K562 (cell line): ENCODE results near the gene SERPINB5. TPM values are rescaled to one million over a fixed set of nuclear protein-coding genes. Genes with fewer than 3 reads are reported as not detected.

Experiments used
- ATAC-seq: fragments of 200-7000 bp; cut with Tn5 transposase; 3 replicates; pipeline ENCODE4 v1.9.1; 2020; ENCODE audit warnings: moderate library complexity
- BruUV-seq: library from RNA; stranded (reverse); fragments of 400-500 nt; replicated peaks from 2 replicates; lab custom pipeline; 2021; lab: Mats Ljungman, UMichigan
- CTCF ChIA-PET: fragments of 300-600 bp; formaldehyde crosslinking; extraction: SDS; loops from one replicate; lab custom pipeline; 2021; ENCODE audit warnings: low intra/inter-chr PET ratio; lab: Yijun Ruan, JAX
- POLR2A ChIA-PET: fragments of 300-600, 350-650 bp; sonication (Branson Sonifier 250); formaldehyde crosslinking; extraction: SDS; loops from one replicate; lab custom pipeline; 2021; ENCODE audit warnings: antibody characterized with exemption, inconsistent platforms; lab: Yijun Ruan, JAX
- DNase-seq, 4 experiments: peaks; one replicate each; pipeline versions ENCODE4 v3.0.0 to v3.0.0-alpha.2; 2011 to 2018; ENCODE audit warnings: low spot score in 3 of 4, mixed read lengths in 3 of 4; ENCODE audit errors: extremely low read depth in 1 of 4
- FAIRE-seq: peaks from 2 replicates; lab custom pipeline; 2011; peaks lifted over from hg19 to GRCh38; lab: Jason Lieb, UNC
- H2AFZ ChIP-seq: 2 replicates; pipeline ENCODE4 v1.6.0; 2011; ENCODE audit warnings: low read depth, low read length, control low read depth, inconsistent platforms
- H3K27ac ChIP-seq: fragments of 200-600 bp; 3 replicates; pipeline ENCODE4 v1.8.0; 2011; ENCODE audit warnings: low read depth, mild to moderate bottlenecking, control low read depth, inconsistent platforms, low read length, moderate library complexity, mixed read lengths; ENCODE audit errors: extremely low read depth
- H3K27me3 ChIP-seq, 2 experiments: fragments of 300-600 bp in 1 of 2; 2 replicates in 1 of 2; 3 replicates in 1 of 2; pipeline versions ENCODE4 v1.6.0 to v1.8.0; 2011; ENCODE audit warnings: inconsistent platforms in 2 of 2, low read length in 2 of 2, mild to moderate bottlenecking in 1 of 2, mixed read lengths in 1 of 2, moderate library complexity in 1 of 2; ENCODE audit not compliant: control insufficient read depth in 2 of 2, insufficient read depth in 2 of 2
- H3K36me3 ChIP-seq: fragments of 300-600 bp; 3 replicates; pipeline ENCODE4 v1.8.0; 2011; ENCODE audit warnings: mild to moderate bottlenecking, low read length, inconsistent platforms; ENCODE audit not compliant: control insufficient read depth, insufficient read depth
- H3K4me1 ChIP-seq, 2 experiments: fragments of 200-600 bp in 1 of 2; replicated peaks in 1 of 2; 2 replicates in 1 of 2; 3 replicates in 1 of 2; pipeline versions ENCODE4 v1.5.1 to v1.8.0; 2011; ENCODE audit warnings: inconsistent platforms in 2 of 2, low read length in 2 of 2, mild to moderate bottlenecking in 1 of 2, mixed read lengths in 1 of 2, moderate library complexity in 1 of 2; ENCODE audit not compliant: control insufficient read depth in 2 of 2, insufficient read depth in 2 of 2
- H3K4me2 ChIP-seq: 2 replicates; pipeline ENCODE4 v1.6.1; 2011; ENCODE audit warnings: low read length, control low read depth, inconsistent platforms, mixed read lengths; ENCODE audit not compliant: insufficient read depth
- H3K4me3 ChIP-seq: fragments of 200-600 bp; sonication (generic), shearing (Covaris generic); 2 replicates; pipeline ENCODE4 v1.5.1; 2016; ENCODE audit warnings: control low read depth, inconsistent platforms
- H3K79me2 ChIP-seq: fragments of 200-600 bp; 3 replicates; pipeline ENCODE4 v1.8.0; 2011; ENCODE audit warnings: low read length, inconsistent platforms; ENCODE audit not compliant: control insufficient read depth, insufficient read depth
- H3K9ac ChIP-seq, 2 experiments: 2 replicates each; pipeline versions ENCODE4 v1.6.0 to v1.6.1; 2011; ENCODE audit warnings: low read depth in 2 of 2, low read length in 2 of 2, control low read depth in 1 of 2, inconsistent platforms in 1 of 2, mild to moderate bottlenecking in 1 of 2, mixed read lengths in 1 of 2; ENCODE audit not compliant: insufficient read depth in 1 of 2
- H3K9me1 ChIP-seq: one replicate; pipeline ENCODE4 v1.6.0; 2011; ENCODE audit warnings: inconsistent platforms, mild to moderate bottlenecking, low read length, moderate library complexity; ENCODE audit not compliant: control insufficient read depth, insufficient read depth
- H3K9me3 ChIP-seq: replicated peaks from 2 replicates; pipeline ENCODE4 v1.5.1; 2011; ENCODE audit warnings: low read depth, low read length, inconsistent platforms; ENCODE audit not compliant: control insufficient read depth, insufficient read depth
- H4K20me1 ChIP-seq: replicated peaks from 2 replicates; pipeline ENCODE4 v1.6.1; 2011; ENCODE audit warnings: low read length, inconsistent platforms, mixed read lengths; ENCODE audit not compliant: control insufficient read depth, insufficient read depth
- MEIS2 ChIP-seq: fragments of 450-650 bp; IDR thresholded peaks from 2 replicates; pipeline ENCODE4 v1.6.1; 2014; ENCODE audit warnings: mild to moderate bottlenecking; ENCODE audit not compliant: partially characterized antibody
- NCOA6 ChIP-seq: fragments of 450-650 bp; IDR thresholded peaks from 2 replicates; pipeline ENCODE4 v1.6.1; 2017; ENCODE audit warnings: mild to moderate bottlenecking
- TBL1XR1 ChIP-seq, 2 experiments: IDR thresholded peaks; 2 replicates each; pipeline ENCODE4 v1.6.1; 2012; ENCODE audit warnings: improper control_type of control experiment in 2 of 2, low read length in 2 of 2, mild to moderate bottlenecking in 1 of 2
- WGBS: fragments of 100-300 bp; shearing (Covaris generic); methylation state at CpG from one replicate; pipeline ENCODE4 v1.1.6; 2016; ENCODE audit warnings: low coverage, mixed read lengths; ENCODE audit not compliant: insufficient coverage; ENCODE audit errors: missing lambda C conversion rate; 5-methylcytosine and 5-hydroxymethylcytosine counted together
- in situ Hi-C: fragments of 300-500 bp; cut with MboI; formaldehyde crosslinking; loops from 4 replicates; pipeline ENCODE4 v1.15.0; 2018; ENCODE audit warnings: inconsistent platforms, mixed read lengths
- intact Hi-C: fragments of 100-400 bp; cut with micrococcal nuclease; formaldehyde crosslinking; loops from 2 replicates; pipeline ENCODE4 v1.14.2; 2022
- polyA plus RNA-seq, 8 experiments: library from polyadenylated mRNA; depleted of rRNA in 4 of 8; stranded (reverse) in 5 of 8; unstranded in 3 of 8; fragments of >200 nt; fragmentation: Nextera tagmentation in 2 of 8; fragmentation: Illumina TruSeq in 1 of 8; extraction: Ambion mirVana in 2 of 8; extraction: Trizol in 1 of 8; gene quantifications; 2 replicates each; pipeline versions ENCODE4 v1.2.1 to v1.2.3, GENCODE V29; 2011 to 2014; ENCODE audit warnings: inconsistent platforms in 1 of 8, missing spikeins in 1 of 8
- total RNA-seq, 7 experiments: library from RNA; depleted of rRNA in 6 of 7; stranded (reverse); fragments of >200 nt in 6 of 7; fragmentation: Illumina TruSeq in 2 of 7; extraction: Trizol in 2 of 7; gene quantifications; 2 replicates each; pipeline versions ENCODE4 v1.2.1 to v1.2.3, GENCODE V29; 2011 to 2021; ENCODE audit warnings: low replicate concordance in 1 of 7
- TF ChIP-seq, protein P1 (sequence below), 2 experiments: IDR thresholded peaks in 1 of 2; conservative IDR thresholded peaks in 1 of 2; 2 replicates each; pipeline ENCODE4 v1.6.1; 2016; ENCODE audit warnings: low read depth in 2 of 2, mild to moderate bottlenecking in 1 of 2, missing compliant biosample characterization in 1 of 2, missing genetic modification characterization in 1 of 2, moderate library complexity in 1 of 2

SERPINB5 gene
- total and polyA plus RNA-seq, 9 of the 15 experiments (the other 6 are each of a cell fraction or from before 2014, with no cell fraction given): 0.05 to 1.4 (median 0.49) TPM; not detected in 1

DNA sequence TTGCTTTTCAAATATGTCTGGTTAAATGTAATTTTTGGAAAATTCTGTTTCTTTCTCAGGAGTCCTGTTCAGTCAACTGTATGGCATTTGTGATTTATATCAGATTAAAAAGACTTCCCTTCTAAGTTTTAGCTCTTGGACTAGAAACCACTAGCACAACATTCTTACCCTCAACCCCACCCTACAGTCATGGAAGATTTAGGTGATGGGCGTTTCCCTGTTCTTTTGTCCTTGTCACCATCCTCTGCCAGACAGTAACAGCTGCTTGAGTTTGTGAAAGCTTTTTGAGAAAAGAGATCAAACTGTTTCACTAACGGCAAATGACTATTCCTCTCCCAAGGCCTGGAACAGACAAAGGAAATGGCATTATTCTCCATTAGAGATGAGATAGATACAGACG lies 31.8 kb downstream of the SERPINB5 start:
- no peak overlapping the region for H3K4me2 ChIP-seq
- FAIRE-seq (no peak), DNase-seq (no peak), ATAC-seq (no peak)
- BruUV-seq: no TSS peak
- no peak overlapping the region for H3K9ac ChIP-seq
- TF ChIP-seq TBL1XR1 (IDR thresholded peaks at IDR 0.05; ENCODE audit: low read length in 2 of 2): no peak
- no peak for TF ChIP-seq NCOA6
- peak; percentile 40 for TF ChIP-seq MEIS2
- TF ChIP-seq, protein P1, sequence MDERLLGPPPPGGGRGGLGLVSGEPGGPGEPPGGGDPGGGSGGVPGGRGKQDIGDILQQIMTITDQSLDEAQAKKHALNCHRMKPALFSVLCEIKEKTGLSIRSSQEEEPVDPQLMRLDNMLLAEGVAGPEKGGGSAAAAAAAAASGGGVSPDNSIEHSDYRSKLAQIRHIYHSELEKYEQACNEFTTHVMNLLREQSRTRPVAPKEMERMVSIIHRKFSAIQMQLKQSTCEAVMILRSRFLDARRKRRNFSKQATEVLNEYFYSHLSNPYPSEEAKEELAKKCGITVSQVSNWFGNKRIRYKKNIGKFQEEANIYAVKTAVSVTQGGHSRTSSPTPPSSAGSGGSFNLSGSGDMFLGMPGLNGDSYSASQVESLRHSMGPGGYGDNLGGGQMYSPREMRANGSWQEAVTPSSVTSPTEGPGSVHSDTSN (CRISPR knock-in tag; IDR thresholded peaks at IDR 0.05; ENCODE audit: low read depth): no peak
- TF ChIP-seq, protein P1 (tag; conservative IDR thresholded peaks at IDR 0.05; ENCODE audit: low read depth): peak; percentile 59; the same call in 1 of the 2 replicates
- H3K27ac ChIP-seq: no peak overlapping the region
- ChIA-PET POLR2A (no interaction called here), CTCF (no interaction called here)
- H3K9me3 ChIP-seq: no peaks in the 10 kb centered on the region
- H2AFZ ChIP-seq: no peak overlapping the region
- H3K4me3 ChIP-seq: no peak overlapping the region
- H3K4me1 ChIP-seq: no peaks in the 10 kb centered on the region
- no peaks in the 10 kb centered on the region for H3K36me3 ChIP-seq
- no peaks in the 10 kb centered on the region for H3K9me1 ChIP-seq
- intact Hi-C loops: loop anchor here (5.0 kb wide), 1 partner anchor 166 kb away; no protein-coding TSS in a partner anchor
- in situ Hi-C loops: loop anchor here (25.0 kb wide), 1 partner anchor 479 kb away; no protein-coding TSS in a partner anchor
- no peaks in the 10 kb centered on the region for H3K79me2 ChIP-seq
- 0% methylated on average over 2 of the region's 3 CpGs for WGBS
- H4K20me1 ChIP-seq: no peaks in the 10 kb centered on the region; the same call in 1 of the 2 replicates
- no peaks in the 10 kb centered on the region for H3K27me3 ChIP-seq
